ENCODE measurements around the gene TMEM91.

Gene TMEM91

DNA sequence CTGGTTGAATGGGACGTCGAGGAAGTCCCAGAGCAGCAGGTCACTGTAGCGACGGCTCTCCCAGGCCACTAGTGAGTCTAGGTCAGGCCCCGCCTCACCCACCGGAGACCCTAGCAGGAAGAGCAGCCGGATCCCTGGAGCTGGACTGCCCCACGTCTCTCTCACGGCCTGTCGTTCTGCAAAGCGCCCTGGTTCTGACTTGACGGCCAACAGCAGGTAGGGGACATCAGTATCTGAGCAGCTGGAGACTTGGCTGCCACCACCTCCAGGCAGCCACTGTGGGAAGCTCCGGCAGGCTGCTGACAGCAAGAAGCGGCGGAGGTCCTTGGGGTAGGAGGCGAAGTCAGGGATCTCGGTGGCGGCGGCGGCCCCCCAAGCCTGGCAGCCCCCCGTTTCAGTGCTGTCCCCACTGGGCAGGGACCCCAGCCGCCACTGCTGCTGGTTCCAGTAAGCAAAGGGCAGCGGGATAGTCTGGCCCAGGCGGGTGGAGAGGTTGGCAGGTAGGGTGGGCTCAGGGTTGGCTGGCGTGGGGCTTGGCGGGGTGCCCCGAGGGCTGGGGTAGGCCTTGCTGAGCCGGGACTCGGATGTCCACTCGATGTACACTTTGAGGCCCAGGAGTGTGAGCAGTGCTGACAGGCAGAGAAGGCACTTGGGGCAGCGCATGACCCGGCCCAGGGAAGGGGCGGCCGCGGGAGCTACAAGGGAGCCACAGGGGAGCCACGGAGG, 49.9 kb downstream of the TMEM91 start:
- DNase-seq: no peak
- H3K9me3 ChIP-seq: no peaks in the 10 kb centered on the region
- peaks cover 27 to 60% (median 43%) of the 10 kb centered on the region in 3 donors for H3K36me3 ChIP-seq
- TF ChIP-seq, protein P1, sequence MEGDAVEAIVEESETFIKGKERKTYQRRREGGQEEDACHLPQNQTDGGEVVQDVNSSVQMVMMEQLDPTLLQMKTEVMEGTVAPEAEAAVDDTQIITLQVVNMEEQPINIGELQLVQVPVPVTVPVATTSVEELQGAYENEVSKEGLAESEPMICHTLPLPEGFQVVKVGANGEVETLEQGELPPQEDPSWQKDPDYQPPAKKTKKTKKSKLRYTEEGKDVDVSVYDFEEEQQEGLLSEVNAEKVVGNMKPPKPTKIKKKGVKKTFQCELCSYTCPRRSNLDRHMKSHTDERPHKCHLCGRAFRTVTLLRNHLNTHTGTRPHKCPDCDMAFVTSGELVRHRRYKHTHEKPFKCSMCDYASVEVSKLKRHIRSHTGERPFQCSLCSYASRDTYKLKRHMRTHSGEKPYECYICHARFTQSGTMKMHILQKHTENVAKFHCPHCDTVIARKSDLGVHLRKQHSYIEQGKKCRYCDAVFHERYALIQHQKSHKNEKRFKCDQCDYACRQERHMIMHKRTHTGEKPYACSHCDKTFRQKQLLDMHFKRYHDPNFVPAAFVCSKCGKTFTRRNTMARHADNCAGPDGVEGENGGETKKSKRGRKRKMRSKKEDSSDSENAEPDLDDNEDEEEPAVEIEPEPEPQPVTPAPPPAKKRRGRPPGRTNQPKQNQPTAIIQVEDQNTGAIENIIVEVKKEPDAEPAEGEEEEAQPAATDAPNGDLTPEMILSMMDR (IDR thresholded peaks at IDR 0.05): no peak
- H3K27ac ChIP-seq: peak overlapping the region; percentile 78
- intact Hi-C loops (cut with DNase I; ENCODE audit: low total_unique reads): loop anchor here (10.0 kb wide), 1 partner anchor 61 kb away; the partner anchor contains the start of gene B9D2
- no peaks in the 10 kb centered on the region for H3K27me3 ChIP-seq
- peak overlapping the region; percentile 49 to 63 for H3K4me3 ChIP-seq
- peaks cover 0 to 28% (median 25%) of the 10 kb centered on the region in 4 donors for H3K4me1 ChIP-seq

DNA sequence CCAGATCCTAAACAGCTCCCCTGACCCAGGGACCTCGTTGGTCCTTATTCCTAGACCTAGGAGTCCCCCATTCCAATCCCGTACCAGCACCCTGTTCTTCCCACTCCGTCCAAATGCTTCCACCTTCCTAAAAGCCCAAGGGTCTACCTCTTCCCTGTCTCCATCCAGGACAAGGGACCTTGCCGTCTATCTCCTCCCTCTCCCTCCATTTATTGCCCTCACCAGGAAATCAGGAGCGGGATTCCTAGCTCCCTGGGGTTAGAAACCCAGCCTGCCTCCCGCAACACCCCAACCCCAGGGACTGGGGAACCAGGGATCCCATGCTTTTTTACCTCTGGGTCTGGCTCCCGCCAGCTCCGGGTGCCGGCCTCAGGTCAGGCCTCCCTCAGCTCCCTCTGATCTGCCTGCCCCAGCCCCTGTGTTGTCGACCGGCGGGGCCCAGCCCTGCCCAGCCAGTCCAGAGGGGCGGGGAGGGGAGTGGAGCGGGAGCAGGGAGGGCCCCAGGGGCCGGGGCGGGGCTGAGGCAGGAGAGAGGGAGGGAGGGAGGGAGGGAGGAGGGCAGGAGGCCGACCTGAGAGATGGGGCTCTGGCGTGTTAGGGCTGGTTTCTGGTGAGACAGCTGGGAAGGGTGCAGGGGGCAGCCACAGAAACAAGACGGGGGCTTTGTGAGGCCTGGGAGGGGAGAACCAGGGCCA, 50.8 kb downstream of the TMEM91 start, which contains the start of gene B3GNT8:
Gene B3GNT8 (minus strand): TSS at position 423 of the 695 bp plus-strand sequence. CDS start 596 bp downstream, outside the sequence.
- Histone ChIP-seq H3K4me1 (peaks cover 0 to 28% (median 25%) of the 10 kb centered on the region in 4 donors), H3K9me3 (no peaks in the 10 kb centered on the region), H3K36me3 (peaks cover 30 to 60% (median 43%) of the 10 kb centered on the region in 3 donors), H3K27me3 (no peaks in the 10 kb centered on the region), H3K27ac (peak within 1 kb of the TSS; percentile 78), H3K4me3 (peak within 1 kb of the TSS; percentile 49 to 63)
- peak; percentile 89 to 92 for DNase-seq
- intact Hi-C loops (cut with DNase I; ENCODE audit: low total_unique reads): loop anchor here (10.0 kb wide), 1 partner anchor 62 kb away; the partner anchor contains the start of gene B9D2
- TF ChIP-seq, protein P1 (IDR thresholded peaks at IDR 0.05): no peak

DNA sequence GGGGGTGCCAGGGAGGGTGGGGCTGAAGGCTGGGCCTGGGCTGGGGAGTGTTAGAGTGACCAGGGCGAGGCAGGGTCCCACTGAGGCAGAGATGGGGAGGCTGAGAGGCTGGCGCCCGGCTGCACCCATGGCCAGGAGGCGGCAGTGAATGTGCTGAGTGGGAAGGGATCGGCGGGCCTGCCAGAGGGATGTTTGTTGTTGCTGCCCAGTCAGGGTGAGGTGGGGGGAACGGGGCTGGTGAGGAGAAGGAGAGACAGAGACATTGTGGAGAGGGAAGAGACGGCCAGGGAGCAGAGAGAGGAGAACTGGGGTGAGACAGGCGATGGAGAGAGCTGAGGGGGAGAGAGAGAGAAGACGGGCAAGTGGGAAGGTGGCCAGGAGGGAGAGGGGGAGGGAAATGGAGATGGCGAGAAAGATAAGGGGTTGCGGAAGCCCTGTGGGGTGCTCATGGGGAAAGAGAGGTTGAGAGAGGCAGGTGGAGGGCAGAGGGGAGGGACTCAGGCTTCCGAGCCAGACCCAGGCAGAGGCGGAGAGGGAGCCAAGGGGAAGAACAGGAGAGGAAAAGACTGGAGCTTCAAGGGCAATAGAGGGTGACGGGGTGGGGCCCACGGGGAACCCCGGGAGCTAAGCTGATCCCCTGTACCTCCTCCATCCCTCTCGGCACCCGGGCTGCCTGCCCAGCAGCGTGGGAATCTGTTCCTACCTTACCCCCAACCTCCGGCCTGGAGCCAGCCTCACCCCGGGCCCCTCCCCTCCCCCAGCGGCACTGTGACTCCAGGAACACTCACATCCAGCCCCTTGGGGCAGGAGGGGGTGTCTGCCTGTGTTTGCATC, 51.5 kb downstream of the TMEM91 start:
- DNase-seq: peak in 1 of 2 donors; percentile 52
- intact Hi-C loops (cut with DNase I; ENCODE audit: low total_unique reads): loop anchor here (10.0 kb wide), 1 partner anchor 63 kb away; the partner anchor contains the start of gene B9D2
- peaks cover 25 to 60% (median 43%) of the 10 kb centered on the region in 3 donors for H3K36me3 ChIP-seq
- H3K4me1 ChIP-seq: peaks cover 0 to 28% (median 25%) of the 10 kb centered on the region in 4 donors
- TF ChIP-seq, protein P1 (IDR thresholded peaks at IDR 0.05): no peak
- peak overlapping the region; percentile 78 for H3K27ac ChIP-seq
- H3K4me3 ChIP-seq: peak overlapping the region; percentile 49 to 63
- H3K27me3 ChIP-seq: no peaks in the 10 kb centered on the region
- no peaks in the 10 kb centered on the region for H3K9me3 ChIP-seq

DNA sequence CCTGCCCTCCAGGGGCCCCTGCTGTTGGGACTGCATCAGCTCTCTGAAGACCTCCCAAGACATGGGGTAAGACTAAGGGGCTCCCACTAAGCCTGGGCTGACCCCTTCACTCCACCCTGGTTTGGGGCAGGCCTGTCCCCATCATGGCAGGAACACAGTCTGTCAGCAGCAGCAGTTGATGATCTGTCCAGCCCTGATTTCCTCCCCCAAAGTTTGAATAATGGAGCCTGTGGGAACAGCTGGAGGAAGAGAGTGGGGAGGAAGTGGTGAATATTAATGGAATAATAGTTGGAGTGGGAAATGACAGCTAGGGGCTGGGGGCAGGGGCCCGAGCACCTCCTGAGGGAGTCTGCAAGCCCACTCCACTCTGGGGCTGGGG, 52.1 kb downstream of the TMEM91 start:
- H3K4me1 ChIP-seq: peaks cover 0 to 28% (median 25%) of the 10 kb centered on the region in 4 donors
- peak overlapping the region; percentile 49 to 63 for H3K4me3 ChIP-seq
- no peak for DNase-seq
- peak overlapping the region; percentile 78 for H3K27ac ChIP-seq
- H3K27me3 ChIP-seq: no peaks in the 10 kb centered on the region
- peaks cover 24 to 60% (median 43%) of the 10 kb centered on the region in 3 donors for H3K36me3 ChIP-seq
- TF ChIP-seq, protein P1 (IDR thresholded peaks at IDR 0.05): no peak
- intact Hi-C loops (cut with DNase I; ENCODE audit: low total_unique reads): loop anchor here (10.0 kb wide), 1 partner anchor 64 kb away; the partner anchor contains the start of gene B9D2
- H3K9me3 ChIP-seq: no peaks in the 10 kb centered on the region

DNA sequence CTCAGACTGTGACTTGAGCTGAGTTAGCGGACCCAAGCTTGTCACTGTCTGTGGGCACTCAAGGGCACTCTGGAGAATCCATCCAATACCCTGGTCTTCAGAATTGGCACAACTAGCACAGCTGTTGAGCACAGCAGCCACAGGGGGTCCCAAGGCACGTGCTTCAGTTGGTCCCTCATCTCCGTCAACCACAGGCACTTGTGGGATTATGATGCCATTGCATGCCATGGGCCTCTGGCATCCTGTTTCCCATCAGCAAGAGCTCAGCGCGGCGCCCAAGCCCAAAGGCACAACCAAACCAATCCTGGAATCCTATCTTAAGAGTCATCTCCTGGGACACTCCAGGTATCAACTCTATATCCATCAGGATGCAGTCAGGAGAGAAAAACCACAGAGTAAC, 54.6 kb downstream of the TMEM91 start:
- peaks cover 14 to 48% (median 32%) of the 10 kb centered on the region in 3 donors for H3K36me3 ChIP-seq
- no peaks in the 10 kb centered on the region for H3K27me3 ChIP-seq
- H3K27ac ChIP-seq: no peak overlapping the region
- H3K9me3 ChIP-seq: no peaks in the 10 kb centered on the region
- peaks cover 0 to 26% (median 25%) of the 10 kb centered on the region in 4 donors for H3K4me1 ChIP-seq
- intact Hi-C loops (cut with DNase I; ENCODE audit: low total_unique reads): no loop called here
- no peak overlapping the region for H3K4me3 ChIP-seq
- DNase-seq: no peak
- TF ChIP-seq, protein P1 (IDR thresholded peaks at IDR 0.05): no peak
